ENCODE results near the gene CYP46A1.

The CYP46A1 gene

GRCh38 chr14:99684410-99684934 lies 374 bp downstream of the CYP46A1 start:
- DNase-seq (ENCODE audit: low read depth in 1 of 2, low spot score in 1 of 2), result no peak
- Histone ChIP-seq H3K27ac (replicated peaks) (no peak overlapping the region), H3K27me3 (ENCODE audit: insufficient read depth, poor library complexity, severe bottlenecking) (peaks cover 13% of the 10 kb centered on the region), H3K4me3 (replicated peaks; ENCODE audit: insufficient read depth, low read length) (peak overlapping the region; percentile 49)
- TF ChIP-seq, protein P1, sequence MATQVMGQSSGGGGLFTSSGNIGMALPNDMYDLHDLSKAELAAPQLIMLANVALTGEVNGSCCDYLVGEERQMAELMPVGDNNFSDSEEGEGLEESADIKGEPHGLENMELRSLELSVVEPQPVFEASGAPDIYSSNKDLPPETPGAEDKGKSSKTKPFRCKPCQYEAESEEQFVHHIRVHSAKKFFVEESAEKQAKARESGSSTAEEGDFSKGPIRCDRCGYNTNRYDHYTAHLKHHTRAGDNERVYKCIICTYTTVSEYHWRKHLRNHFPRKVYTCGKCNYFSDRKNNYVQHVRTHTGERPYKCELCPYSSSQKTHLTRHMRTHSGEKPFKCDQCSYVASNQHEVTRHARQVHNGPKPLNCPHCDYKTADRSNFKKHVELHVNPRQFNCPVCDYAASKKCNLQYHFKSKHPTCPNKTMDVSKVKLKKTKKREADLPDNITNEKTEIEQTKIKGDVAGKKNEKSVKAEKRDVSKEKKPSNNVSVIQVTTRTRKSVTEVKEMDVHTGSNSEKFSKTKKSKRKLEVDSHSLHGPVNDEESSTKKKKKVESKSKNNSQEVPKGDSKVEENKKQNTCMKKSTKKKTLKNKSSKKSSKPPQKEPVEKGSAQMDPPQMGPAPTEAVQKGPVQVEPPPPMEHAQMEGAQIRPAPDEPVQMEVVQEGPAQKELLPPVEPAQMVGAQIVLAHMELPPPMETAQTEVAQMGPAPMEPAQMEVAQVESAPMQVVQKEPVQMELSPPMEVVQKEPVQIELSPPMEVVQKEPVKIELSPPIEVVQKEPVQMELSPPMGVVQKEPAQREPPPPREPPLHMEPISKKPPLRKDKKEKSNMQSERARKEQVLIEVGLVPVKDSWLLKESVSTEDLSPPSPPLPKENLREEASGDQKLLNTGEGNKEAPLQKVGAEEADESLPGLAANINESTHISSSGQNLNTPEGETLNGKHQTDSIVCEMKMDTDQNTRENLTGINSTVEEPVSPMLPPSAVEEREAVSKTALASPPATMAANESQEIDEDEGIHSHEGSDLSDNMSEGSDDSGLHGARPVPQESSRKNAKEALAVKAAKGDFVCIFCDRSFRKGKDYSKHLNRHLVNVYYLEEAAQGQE (IDR thresholded peaks at IDR 0.05; ENCODE audit: insufficient replicate concordance, low read depth), result no peak
- TF ChIP-seq, protein P2, sequence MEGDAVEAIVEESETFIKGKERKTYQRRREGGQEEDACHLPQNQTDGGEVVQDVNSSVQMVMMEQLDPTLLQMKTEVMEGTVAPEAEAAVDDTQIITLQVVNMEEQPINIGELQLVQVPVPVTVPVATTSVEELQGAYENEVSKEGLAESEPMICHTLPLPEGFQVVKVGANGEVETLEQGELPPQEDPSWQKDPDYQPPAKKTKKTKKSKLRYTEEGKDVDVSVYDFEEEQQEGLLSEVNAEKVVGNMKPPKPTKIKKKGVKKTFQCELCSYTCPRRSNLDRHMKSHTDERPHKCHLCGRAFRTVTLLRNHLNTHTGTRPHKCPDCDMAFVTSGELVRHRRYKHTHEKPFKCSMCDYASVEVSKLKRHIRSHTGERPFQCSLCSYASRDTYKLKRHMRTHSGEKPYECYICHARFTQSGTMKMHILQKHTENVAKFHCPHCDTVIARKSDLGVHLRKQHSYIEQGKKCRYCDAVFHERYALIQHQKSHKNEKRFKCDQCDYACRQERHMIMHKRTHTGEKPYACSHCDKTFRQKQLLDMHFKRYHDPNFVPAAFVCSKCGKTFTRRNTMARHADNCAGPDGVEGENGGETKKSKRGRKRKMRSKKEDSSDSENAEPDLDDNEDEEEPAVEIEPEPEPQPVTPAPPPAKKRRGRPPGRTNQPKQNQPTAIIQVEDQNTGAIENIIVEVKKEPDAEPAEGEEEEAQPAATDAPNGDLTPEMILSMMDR (IDR thresholded peaks at IDR 0.05; ENCODE audit: insufficient read depth, low read length), result no peak

DNA sequence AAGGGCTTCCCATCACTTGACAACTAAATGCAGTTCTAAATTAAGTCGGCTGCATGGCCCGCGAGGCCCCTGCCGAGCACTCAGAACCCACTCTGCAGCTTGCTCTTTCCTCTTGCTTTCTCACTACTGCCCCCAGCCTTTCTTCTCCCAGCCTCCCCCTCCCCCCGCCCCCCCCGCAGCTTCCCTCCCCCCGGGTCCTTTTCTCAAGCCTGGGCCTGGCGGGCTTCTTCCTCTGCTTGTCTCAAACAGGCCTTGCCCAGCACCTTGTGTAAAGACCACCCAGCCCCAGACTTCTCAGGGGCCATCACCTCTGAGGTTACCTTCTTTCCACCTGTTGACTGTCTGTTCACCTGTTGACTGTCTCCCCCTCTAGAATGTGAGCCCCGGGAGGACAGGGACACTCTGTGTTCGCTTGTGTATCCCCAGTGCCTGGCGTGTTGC lies 1.1 kb downstream of the CYP46A1 start:
- DNase-seq (ENCODE audit: low read depth in 1 of 2, low spot score in 1 of 2), result no peak
- TF ChIP-seq, protein P2 (IDR thresholded peaks at IDR 0.05; ENCODE audit: insufficient read depth, low read length), result no peak
- TF ChIP-seq, protein P1 (IDR thresholded peaks at IDR 0.05; ENCODE audit: insufficient replicate concordance, low read depth), result no peak
- TF ChIP-seq GABPA (IDR thresholded peaks at IDR 0.05; ENCODE audit: low read depth) (no peak), SPI1 (IDR thresholded peaks at IDR 0.05; ENCODE audit: borderline replicate concordance, low read depth) (no peak), POLR2AphosphoS5 (IDR thresholded peaks at IDR 0.05; ENCODE audit: low read depth) (no peak)
- Histone ChIP-seq H3K27ac (replicated peaks) (no peak overlapping the region), H3K4me3 (replicated peaks; ENCODE audit: insufficient read depth, low read length) (no peak overlapping the region), H3K27me3 (ENCODE audit: insufficient read depth, poor library complexity, severe bottlenecking) (peaks cover 13% of the 10 kb centered on the region)

DNA sequence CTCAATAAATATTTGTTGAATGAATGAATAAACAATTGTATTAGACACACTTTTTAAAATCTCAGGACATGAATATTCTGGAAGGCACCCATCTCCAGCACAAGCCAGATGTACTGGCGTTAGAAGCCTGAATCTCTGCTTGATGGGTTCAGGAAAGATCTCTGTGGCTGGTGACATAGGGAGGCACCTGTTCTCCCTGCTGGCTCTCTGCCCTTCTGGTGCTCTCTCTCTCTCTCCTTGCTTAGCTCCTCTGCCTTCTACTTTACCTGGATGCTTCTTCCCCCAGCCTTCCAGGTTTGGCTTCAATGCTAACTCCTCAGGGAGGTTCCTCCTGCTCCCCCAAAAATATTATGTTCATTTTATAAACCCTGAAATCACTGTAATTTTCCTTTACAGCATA lies 1.5 kb downstream of the CYP46A1 start:
- no peak overlapping the region for H3K4me3 ChIP-seq (replicated peaks; ENCODE audit: insufficient read depth, low read length)
- DNase-seq (ENCODE audit: low read depth in 1 of 2, low spot score in 1 of 2), result no peak
- no peak overlapping the region for H3K27ac ChIP-seq (replicated peaks)
- TF ChIP-seq, protein P1 (IDR thresholded peaks at IDR 0.05; ENCODE audit: insufficient replicate concordance, low read depth), result no peak
- TF ChIP-seq SPI1 (IDR thresholded peaks at IDR 0.05; ENCODE audit: borderline replicate concordance, low read depth), result no peak
- TF ChIP-seq POLR2AphosphoS5 (IDR thresholded peaks at IDR 0.05; ENCODE audit: low read depth), result no peak
- no peak for TF ChIP-seq GABPA (IDR thresholded peaks at IDR 0.05; ENCODE audit: low read depth)
- TF ChIP-seq, protein P2 (IDR thresholded peaks at IDR 0.05; ENCODE audit: insufficient read depth, low read length), result no peak
- H3K27me3 ChIP-seq (ENCODE audit: insufficient read depth, poor library complexity, severe bottlenecking), result peaks cover 16% of the 10 kb centered on the region
